Effector CD8-positive, alpha-beta T cell (primary cell): Measurements from ENCODE around the gene BLOC1S4.
"Not testable (repeated sequence)": the region's sequence is repeated elsewhere in the genome, so short reads cannot be mapped to it uniquely, and the experiment has no call there.

Source experiments
- DNase-seq: peaks from one replicate; lab custom pipeline; 2025; lab: John Stamatoyannopoulos, UW
- total RNA-seq, 4 experiments: gene quantifications; one replicate each; lab custom pipeline; 2026; lab: John Stamatoyannopoulos, UW

Gene BLOC1S4, protein sequence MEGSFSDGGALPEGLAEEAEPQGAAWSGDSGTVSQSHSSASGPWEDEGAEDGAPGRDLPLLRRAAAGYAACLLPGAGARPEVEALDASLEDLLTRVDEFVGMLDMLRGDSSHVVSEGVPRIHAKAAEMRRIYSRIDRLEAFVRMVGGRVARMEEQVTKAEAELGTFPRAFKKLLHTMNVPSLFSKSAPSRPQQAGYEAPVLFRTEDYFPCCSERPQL
- 26.4 to 35.6 (median 31.5) reads per million in 4 experiments for total RNA-seq

DNA sequence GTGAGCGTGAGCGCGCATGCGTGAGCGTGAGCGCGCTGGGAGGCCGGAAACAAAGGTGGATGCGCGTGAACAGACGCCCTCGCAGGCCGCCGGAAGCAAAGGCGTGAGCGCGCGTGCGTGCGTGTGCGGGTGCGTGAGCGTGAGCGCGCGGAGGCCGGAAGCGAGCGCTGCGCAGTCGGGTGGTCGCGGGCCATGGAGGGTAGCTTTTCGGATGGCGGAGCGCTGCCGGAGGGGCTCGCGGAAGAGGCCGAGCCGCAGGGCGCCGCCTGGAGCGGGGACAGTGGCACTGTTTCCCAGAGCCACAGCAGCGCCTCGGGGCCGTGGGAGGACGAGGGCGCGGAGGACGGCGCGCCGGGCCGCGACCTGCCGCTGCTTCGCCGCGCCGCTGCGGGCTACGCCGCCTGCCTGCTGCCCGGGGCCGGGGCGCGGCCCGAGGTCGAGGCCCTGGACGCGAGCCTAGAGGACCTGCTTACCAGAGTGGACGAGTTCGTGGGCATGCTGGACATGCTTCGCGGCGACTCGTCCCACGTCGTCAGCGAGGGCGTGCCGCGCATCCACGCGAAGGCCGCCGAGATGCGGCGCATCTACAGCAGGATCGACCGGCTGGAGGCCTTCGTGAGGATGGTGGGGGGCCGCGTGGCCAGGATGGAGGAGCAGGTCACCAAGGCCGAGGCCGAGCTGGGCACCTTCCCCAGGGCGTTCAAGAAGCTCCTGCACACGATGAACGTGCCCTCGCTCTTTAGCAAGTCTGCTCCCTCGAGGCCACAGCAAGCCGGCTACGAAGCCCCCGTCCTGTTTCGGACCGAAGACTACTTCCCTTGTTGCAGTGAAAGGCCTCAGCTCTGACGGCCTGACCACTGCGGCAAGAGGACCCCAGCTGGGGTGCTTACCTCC is at the start of gene BLOC1S4:
Gene BLOC1S4, plus strand, starts transcription at position 157 of the 894 bp plus-strand sequence. Its CDS starts 36 bp downstream, at position 193.
- peak; percentile 87 for DNase-seq

DNA sequence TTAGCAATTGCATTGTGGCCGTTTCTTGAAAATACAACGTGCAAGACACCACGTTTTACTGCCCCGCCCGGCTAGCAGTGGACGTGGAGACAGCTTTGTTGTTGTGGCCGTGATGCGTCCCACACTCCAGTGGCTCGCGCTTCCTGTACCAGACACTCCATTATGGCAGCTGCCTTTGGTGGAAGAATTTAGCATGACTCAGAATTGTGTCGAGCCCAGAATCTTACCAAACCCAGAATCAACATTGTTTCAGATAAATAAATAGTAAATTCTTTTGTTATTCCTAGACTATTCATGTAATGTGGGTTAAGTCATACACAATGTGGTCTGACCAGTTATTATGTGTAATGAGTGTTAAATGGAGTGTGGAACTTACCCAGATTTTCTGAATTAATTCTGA is 47.6 kb upstream of the BLOC1S4 start:
- DNase-seq: no peak

DNA sequence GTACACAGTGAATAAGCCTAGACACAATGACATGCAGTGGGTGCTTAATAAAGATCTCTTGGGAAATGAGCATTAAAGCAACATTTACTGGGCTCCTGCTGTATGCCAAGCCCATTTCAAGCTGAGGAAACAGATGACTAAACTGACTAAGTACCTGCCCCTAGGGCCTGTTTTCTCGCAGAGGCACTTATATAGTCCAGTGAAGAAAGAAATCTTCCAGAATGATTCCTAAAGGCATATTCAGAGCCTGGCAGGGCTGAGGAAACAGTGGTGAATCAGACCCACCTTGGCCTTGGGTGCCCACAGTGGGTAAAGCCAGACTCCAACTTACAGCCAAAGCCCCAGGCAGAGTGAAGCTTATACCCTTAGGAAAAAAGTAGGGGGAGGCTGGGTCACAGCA is 44.3 kb upstream of the BLOC1S4 start:
- no peak for DNase-seq

DNA sequence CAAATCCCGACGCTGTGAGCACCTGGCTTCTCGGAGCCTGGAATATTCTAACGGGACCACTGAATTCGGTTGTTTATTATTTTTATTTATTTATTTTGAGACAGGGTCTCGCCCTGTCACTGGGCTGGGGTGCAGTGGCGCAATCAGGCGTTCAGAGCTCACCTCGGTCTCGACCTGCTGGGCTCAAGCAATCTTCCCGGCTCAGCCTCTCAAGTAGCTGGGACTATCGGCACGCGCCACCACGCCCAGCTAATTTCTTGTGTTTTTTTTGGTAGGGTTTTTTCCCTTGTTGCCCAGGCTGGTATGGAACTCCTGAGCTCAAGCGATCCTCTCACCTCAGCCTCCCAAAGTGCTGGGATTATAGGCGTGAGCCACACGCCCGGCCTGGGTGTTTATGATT is 43.8 kb upstream of the BLOC1S4 start:
- DNase-seq: no peak

DNA sequence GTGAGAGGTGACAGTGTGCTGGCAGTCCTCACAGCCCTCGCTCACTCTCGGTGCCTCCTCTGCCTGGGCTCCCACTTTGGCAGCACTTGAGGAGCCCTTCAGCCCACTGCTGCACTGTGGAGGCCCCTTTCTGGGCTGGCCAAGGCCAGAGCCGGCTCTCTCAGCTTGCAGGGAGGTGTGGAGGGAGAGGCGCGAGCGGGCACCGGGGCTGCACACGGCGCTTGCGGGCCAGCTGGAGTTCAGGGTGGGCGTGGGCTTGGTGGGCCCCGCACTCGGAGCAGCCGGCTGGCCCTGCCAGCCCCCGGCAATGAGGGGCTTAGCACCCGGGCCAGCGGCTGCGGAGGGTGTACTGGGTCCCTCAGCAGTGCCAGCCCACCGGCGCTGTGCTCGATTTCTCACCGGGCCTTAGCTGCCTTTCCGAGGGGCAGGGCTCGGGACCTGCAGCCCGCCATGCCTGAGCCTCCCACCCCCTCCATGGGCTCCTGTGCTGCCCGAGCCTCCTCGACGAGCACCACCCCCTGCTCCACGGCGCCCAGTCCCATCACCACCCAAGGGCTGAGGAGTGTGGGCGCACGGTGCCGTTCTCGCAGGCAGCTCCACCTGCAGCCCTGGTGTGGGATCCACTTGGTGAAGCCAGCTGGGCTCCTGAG is 43.3 kb upstream of the BLOC1S4 start:
- not testable (repeated sequence) for DNase-seq

DNA sequence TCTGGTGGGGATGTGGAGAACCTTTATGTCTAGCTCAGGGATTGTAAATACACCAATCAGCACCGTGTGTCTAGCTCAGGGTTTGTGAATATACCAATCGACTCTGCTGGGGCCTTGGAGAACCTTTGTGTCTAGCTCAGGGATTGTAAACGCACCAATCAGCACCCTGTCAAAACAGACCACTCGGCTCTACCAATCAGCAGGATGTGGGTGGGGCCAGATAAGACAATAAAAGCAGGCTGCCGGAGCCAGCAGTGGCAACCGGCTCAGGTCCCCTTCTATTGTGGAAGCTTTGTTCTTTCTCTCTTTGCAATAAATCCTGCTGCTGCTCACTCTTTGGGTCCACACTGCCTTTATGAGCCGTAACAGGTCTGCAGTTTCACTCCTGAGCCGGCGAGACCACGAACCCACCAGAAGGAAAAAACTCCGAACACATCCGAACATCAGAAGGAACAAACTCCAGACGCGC is 42.7 kb upstream of the BLOC1S4 start:
- peak; percentile 42 for DNase-seq

DNA sequence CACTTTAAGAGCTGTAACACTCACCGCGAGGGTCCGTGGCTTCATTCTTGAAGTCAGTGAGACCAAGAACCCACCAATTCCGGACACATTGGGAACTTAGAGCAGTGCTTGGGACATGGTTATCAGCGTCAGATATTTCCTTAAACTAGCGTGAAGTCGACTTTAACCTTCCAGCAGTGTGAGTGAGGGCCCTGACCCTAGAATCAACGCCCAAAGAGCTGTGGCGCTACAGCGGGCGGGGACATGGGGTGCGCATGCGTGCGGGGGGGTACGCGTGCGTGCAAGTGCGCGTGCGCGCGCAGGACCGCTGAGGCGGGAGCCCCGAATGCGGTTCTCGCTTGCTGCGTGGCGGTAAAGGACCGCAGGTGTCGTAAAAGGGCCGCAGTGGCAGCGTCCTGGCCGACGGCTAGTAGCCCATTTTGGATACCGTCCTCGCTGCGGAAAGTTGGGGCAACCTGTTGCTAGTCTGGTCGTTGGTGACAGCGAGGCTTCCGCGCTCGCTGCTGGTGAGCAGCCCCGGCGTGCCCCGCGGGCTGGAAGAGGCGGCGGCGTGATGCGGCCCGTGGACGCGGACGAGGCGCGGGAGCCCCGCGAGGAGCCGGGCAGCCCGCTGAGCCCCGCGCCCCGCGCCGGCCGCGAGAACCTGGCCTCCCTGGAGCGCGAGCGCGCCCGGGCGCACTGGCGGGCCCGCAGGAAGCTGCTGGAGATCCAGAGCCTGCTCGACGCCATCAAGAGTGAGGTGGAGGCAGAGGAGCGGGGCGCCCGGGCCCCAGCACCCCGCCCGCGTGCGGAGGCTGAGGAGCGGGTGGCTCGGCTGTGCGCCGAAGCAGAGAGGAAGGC is 42.1 kb upstream of the BLOC1S4 start:
- DNase-seq: peak; percentile 90

DNA sequence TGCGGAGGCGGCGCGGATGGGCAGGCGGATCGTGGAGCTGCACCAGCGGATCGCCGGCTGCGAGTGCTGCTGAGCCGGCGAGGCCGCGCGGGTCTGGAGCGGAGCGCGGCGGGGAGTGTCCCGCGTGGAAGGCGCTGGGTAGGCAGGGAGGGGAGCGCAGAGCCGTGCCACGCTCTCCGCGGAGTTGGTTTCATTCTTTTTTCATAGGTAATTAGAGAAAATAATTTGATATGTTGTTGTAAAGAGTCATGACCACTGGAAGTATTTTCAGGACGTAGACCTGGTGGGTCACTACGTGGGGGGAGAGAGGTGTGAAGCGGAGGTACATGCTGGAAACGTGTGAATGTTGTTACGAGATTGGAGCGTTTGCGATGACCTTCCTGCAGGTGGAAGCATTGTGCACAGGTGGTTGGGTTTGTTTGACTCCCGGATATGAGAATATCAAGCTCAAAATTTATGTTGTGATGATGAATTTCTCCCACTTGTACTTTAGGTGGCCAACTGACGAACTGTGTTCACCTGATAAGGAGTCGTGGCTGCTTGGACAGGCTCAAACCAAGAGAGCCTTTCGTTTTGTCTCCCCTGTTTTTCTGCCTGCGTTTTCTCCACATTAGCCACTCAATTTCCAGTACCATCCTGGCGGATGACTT is 41.3 kb upstream of the BLOC1S4 start:
- DNase-seq: peak; percentile 33

DNA sequence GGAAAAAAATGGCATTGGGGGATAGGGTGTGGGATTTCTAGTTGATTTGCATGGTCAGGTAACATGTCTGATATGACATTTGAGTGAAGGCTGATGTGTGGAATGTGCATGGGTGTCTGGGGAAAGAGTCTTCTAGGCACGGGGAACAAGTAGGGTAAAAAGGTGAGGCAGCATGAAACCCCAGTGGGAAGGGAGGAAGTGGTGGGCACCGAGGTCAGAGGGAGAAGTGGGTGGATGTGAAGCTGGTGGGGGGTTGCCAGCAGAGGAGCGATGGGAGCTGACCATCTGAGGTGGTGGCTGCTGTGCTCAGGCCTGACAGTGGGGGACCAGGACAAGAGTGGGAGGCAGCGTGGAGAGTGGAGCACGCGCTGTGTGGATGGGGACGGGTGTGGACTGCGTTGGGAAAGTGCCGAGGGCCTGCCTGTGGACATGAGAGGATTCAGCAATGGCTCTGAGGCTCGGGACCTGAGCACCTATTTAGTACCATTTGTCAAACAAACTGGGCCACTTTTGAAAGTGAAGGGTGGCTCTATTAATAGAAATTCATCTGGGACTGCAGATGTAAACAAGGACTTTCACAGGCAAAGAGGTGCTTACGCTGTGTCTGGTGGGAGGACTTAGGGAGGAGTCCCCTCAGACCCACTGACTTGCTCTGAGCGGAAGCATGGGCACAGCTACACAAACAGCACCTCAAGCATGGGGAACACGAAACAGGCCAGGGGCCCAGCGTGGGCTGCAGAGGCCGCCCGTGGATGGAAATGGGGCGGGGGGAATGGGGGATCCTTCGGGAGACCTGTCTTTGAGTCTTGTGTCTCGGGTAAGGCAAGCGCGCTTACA is 39.0 kb upstream of the BLOC1S4 start:
- DNase-seq: no peak

DNA sequence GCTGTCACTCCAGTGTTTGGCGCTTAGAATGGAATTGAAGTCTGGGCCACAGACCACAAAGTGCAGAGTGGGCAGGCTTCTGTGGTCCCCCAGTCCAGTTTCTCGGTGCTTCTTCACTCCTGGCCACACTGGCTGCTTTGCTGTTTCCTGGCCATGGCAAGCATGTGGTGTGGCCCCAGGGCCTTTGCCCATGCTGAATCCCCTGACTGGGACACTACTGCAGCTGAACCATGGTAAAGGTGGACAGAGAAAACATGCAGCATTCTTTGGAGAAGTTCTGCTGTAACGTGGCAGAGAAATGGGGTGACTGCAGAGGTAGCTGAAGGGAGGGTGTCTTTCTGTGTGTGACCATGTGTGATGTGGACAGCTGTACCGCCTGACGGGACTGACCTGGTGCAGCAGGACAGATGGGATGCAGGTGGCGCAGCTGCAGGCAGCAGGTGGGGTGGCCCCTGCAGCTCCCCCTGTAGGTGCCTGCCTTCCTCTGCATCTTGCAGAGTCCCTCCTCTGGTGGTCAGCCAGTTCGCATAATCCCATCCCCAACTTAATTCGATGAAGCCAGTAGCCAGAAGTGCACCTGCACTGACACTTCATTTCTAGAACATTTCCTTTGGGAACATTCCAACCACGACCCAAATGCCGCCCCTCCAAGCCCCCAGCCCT is 35.5 kb upstream of the BLOC1S4 start:
- DNase-seq: no peak

DNA sequence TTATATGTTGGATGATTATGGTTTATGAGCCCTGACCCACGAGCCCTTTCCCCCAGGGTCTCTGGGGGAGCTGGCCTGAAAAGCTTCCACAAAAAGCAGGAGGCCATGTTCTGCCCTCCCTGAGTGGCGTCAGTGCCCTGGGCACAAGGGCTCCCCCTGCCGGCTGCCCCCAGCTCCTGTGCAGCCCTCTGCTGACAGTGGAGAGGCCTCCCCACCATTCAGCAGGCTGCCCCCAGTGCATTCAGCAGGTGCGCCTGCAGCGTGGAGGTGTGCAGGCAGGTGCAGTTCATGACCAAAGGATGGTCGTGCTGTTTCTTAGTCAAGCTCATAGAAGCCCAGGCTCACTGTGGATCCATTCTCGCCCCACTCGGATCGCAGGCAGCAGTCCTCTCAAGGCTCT is 34.8 kb upstream of the BLOC1S4 start:
- DNase-seq: no peak

DNA sequence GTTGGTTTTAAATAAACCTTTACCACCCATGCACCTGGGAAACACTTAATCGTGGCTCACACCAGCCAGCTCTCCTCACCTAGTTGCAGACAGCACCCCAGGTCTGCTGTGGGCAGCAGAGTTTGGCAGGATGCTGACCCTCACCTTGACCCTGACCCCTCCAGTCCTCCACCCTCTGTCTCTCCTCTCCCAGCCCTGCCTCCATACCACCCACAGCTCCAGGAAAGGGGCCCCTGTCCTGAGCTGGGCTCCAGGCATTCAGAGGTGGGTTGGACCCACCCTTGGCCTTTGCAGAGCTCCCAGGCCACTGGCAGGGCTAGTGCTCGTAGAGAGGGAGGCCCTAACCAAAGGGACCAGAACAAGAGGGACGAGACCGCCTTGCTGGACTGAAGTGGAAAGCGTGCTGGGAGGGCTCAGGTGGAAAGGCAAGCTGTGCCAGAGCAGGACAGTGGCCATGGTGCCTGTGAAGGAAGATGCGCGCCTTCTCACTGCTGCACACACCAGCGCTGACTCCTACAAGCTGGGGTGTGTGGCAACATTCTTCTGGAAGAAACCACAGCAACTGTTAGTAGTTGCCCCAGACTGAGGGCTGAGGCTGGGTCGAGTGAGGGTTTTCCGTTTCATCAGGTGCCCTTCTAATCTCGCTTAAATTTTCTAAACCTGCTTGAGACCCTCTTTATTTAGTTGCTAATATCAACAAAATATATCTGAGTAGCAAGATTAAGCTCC is 32.9 kb upstream of the BLOC1S4 start:
- DNase-seq: no peak

DNA sequence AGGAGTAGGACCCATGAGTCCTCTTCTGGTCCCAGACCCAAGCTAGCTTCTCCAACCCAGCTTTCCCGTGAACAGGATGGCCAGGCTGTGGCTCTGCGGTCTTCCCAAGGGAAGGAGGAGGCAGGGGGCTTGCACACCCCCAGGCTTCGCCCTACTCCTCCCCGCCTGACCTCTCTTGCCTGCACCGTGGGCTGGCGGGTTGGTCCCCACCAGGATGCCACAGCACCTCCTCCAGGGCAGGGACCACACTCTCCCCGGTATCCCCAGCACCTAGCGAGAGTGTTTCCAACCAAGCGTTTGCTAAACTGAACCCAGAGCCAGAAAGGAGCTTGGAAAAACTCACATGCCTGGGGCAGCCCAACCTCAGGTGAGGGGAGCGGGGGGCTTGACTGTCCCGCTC is 31.3 kb upstream of the BLOC1S4 start:
- no peak for DNase-seq

DNA sequence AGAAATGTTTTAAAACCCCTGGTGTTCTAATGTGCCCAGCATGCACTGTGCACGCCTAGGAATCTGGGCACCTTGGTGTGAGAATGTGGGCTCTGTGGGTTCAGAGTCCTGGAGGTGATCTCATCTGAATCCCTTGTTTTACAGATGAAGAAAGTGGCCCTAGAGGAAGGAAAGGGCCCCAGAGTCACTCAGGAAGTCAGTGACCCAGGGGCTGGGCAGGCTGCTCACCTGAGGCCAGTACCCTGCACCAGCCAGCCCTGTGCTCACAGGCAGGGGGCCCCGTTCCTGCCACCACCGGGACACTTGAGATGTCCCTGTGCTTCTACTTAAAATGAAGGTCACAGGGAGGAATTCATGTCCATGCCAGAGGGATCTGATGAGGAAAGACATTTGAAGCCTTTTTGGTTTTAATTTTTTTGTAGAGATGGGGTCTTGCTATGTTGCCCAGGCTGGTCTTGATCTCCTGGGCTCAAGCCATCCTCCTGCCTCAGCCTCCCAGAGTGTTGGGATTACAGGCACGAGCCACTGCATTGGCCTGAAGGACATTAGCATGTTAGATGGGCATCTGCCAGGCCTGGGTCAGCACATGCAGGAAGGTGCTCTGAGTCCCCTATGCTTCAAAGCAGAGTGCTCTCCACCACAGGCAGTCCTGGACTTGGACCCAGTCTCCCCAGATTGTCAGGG is 29.7 kb upstream of the BLOC1S4 start:
- no peak for DNase-seq

DNA sequence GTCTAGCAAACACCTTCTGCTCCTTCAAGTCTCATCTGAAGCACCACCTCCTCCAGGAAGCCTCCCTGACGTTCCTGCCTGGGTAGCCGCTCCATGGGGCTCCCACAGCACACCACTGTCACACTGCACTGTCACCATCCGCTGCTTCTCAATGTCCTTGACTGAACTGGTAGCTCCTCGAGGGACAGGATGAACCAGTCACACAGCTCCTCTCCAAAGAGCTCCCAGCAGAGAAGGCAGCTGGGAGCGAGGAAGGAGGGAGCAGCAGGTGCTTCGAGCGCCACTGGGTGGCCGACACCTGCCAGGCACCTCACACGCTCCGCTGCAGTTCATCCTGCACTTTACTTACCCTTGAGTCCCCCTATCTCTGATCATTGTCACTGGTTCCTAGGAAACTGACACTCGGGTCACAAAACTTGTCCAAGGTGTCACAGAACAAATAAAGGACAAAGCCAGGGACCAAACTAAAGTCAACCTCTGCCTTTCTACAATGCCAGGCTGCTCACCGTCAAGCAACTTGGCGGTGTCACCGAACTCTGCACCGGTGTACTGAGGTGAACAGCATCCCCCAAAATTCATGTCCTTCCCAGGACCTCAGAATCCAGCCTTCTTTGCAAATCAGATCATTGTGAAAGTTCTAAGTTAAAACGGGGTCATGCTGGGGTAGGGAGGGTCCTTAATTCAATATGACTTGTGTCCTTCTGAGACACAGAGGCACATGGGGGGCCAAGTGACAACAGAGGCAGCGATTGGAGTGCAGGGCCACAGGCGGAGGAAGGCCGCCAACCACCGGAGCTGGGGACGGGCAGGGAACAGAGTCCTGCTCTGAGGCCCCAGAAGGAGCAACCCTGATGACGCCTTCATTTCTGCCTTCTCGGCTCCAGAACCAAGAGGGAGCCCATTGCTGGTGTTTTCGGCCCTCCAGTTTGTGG is 27.8 kb upstream of the BLOC1S4 start:
- no peak for DNase-seq

DNA sequence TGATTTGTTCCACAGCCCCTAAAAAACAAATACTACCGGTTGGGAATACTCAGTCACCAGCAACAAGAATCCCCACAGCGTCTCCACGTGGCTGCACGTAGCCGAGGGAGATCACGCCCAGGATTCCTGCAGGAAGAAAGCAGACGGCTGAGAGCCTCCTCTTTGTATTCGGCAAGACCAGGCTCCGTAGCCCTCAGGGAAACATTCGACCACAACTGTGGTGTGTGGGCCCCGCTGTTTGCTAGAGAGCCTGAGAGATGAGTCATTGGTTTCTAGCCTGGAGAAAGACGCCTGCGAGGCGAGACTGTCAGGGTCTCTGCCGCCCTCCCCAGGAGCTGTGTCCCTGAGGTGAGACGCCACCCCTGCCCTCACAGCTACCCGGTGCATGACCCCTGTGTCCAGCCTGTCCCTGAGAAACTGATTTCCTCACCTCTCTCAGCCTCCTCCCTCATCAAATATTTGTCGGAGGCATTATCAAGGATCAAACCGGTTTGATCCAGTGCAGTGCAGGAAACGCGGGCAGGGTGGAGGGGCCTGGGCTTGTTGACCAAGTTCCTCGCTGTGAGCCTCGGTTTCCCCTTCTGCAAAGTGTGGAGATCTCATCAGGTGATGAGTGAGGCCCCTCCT is 27.0 kb upstream of the BLOC1S4 start:
- peak; percentile 44 for DNase-seq

DNA sequence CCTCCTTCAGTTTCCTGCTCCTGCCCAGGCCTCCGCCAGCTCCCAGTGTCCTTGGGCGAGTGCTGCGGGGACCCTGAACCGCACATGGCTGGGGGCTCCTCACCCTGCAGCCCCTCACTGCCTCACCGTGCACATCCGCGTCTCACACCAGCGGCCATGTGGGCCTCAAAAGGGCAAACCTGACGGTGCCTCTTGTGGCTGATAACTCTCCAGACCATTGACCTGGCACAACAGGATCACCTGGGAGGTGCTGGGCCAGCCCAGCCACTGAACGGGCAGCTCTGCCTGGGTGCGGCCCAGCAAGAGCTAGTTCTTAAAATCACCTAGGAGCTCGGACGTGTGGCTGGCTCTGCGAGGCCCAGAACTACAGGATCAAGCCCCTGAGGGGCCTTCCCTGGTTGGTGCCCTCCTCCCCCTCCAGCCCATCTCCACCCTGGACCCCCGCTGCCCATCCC is 26.4 kb upstream of the BLOC1S4 start:
- no peak for DNase-seq
